HCT116 (cell line): ENCODE results near the gene GNB2.
A peak's percentile ranks its signal among the peaks of the same experiment; 100 is the strongest.

Source experiments
- EGR1 ChIP-seq: IDR thresholded peaks from 2 replicates; pipeline ENCODE4 v1.6.1; 2012; ENCODE audit warnings: low read depth
- EZH2 ChIP-seq: fragments of 200-600 bp; sonication (generic); IDR thresholded peaks from 2 replicates; pipeline ENCODE4 v1.6.1; 2017; ENCODE audit warnings: antibody characterized with exemption, mixed run types
- EZH2phosphoT487 ChIP-seq: fragments of 200-600 bp; IDR thresholded peaks from 2 replicates; pipeline ENCODE4 v1.6.1; 2018; ENCODE audit warnings: antibody characterized with exemption, borderline replicate concordance
- POLR2A ChIP-seq: IDR thresholded peaks from 2 replicates; pipeline ENCODE4 v1.7.0; 2011; ENCODE audit warnings: borderline replicate concordance; ENCODE audit not compliant: insufficient read depth, insufficient read length; ENCODE audit errors: extremely low read depth
- POLR2AphosphoS5 ChIP-seq: IDR thresholded peaks from 2 replicates; pipeline ENCODE4 v1.6.1; 2011; ENCODE audit warnings: mild to moderate bottlenecking, low read depth, low read length, moderate library complexity
- TF ChIP-seq, protein P1 (sequence below), 3 experiments: fragments of 200-600 bp in 1 of 3; sonication (generic) in 1 of 3; IDR thresholded peaks in 2 of 3; conservative IDR thresholded peaks in 1 of 3; 2 replicates each; pipeline ENCODE4 v1.5.1; 2012 to 2017; ENCODE audit warnings: low read depth in 2 of 3, low read length in 2 of 3, antibody characterized with exemption in 1 of 3, borderline replicate concordance in 1 of 3, control low read depth in 1 of 3, mild to moderate bottlenecking in 1 of 3, mixed read lengths in 1 of 3, mixed run types in 1 of 3, moderate library complexity in 1 of 3; ENCODE audit not compliant: insufficient read depth in 1 of 3
- TF ChIP-seq, protein P2 (sequence below): IDR thresholded peaks from 2 replicates; pipeline ENCODE4 v1.6.1; 2012; ENCODE audit warnings: low read depth

DNA sequence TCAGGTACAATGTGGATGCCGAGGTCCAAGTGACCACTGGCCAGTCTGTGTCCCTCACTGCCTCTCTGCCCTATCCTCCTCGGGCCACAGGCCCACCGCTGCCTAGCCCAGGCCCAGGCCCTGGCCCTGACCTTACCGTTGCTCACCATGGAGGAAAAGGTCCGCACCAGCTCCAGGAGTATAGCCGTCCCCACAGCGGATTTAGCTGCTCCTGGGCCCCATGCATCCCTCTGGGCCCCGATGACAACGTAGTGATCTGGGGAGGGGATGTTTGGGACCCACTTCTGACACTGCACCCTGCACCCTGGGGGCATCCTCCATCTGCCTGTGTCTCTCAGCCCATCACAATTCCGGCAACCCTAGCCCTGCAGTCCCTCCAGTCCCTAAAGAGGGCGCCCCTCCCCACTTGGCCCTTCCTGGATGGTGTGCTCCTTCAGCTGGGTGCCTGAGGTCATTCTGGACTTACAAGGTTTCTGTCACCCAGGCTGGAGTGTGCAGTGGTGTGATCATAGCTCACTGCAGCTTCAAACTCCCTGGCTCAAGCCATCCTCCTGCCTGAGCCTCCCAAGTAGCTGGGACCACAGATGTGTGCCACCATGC, 44.3 kb upstream of the GNB2 start:
- TF ChIP-seq, protein P1, sequence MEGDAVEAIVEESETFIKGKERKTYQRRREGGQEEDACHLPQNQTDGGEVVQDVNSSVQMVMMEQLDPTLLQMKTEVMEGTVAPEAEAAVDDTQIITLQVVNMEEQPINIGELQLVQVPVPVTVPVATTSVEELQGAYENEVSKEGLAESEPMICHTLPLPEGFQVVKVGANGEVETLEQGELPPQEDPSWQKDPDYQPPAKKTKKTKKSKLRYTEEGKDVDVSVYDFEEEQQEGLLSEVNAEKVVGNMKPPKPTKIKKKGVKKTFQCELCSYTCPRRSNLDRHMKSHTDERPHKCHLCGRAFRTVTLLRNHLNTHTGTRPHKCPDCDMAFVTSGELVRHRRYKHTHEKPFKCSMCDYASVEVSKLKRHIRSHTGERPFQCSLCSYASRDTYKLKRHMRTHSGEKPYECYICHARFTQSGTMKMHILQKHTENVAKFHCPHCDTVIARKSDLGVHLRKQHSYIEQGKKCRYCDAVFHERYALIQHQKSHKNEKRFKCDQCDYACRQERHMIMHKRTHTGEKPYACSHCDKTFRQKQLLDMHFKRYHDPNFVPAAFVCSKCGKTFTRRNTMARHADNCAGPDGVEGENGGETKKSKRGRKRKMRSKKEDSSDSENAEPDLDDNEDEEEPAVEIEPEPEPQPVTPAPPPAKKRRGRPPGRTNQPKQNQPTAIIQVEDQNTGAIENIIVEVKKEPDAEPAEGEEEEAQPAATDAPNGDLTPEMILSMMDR (IDR thresholded peaks at IDR 0.05 in 2 of 3, conservative IDR thresholded peaks at IDR 0.05 in 1 of 3; ENCODE audit: borderline replicate concordance in 1 of 3, insufficient read depth in 1 of 3, low read depth in 2 of 3, low read length in 2 of 3), result peak in 2 of 3 experiments; percentile 63 to 70; a peak in 4 of 6 replicates
- peak; percentile 29; the same call in 1 of the 2 replicates for TF ChIP-seq POLR2AphosphoS5
- no peak for TF ChIP-seq EGR1
- no peak for TF ChIP-seq EZH2phosphoT487
- no peak for TF ChIP-seq EZH2
- TF ChIP-seq POLR2A, result no peak
- TF ChIP-seq, protein P2, sequence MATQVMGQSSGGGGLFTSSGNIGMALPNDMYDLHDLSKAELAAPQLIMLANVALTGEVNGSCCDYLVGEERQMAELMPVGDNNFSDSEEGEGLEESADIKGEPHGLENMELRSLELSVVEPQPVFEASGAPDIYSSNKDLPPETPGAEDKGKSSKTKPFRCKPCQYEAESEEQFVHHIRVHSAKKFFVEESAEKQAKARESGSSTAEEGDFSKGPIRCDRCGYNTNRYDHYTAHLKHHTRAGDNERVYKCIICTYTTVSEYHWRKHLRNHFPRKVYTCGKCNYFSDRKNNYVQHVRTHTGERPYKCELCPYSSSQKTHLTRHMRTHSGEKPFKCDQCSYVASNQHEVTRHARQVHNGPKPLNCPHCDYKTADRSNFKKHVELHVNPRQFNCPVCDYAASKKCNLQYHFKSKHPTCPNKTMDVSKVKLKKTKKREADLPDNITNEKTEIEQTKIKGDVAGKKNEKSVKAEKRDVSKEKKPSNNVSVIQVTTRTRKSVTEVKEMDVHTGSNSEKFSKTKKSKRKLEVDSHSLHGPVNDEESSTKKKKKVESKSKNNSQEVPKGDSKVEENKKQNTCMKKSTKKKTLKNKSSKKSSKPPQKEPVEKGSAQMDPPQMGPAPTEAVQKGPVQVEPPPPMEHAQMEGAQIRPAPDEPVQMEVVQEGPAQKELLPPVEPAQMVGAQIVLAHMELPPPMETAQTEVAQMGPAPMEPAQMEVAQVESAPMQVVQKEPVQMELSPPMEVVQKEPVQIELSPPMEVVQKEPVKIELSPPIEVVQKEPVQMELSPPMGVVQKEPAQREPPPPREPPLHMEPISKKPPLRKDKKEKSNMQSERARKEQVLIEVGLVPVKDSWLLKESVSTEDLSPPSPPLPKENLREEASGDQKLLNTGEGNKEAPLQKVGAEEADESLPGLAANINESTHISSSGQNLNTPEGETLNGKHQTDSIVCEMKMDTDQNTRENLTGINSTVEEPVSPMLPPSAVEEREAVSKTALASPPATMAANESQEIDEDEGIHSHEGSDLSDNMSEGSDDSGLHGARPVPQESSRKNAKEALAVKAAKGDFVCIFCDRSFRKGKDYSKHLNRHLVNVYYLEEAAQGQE, result no peak
